SU-DHL-6 (cell line): ENCODE data around the gene KCNH4.

Experiments
- H2AFZ ChIP-seq: fragments of 200-600 bp; sonication (generic); 2 replicates; pipeline ENCODE4 v1.6.1; 2014; ENCODE audit warnings: low read depth, mild to moderate bottlenecking, moderate library complexity, mixed read lengths, antibody characterized with exemption, low read length; ENCODE audit not compliant: severe bottlenecking
- H3F3A ChIP-seq: fragments of 200-600 bp; shearing (Covaris generic); 2 replicates; pipeline ENCODE4 v1.6.0; 2016; ENCODE audit warnings: antibody characterized with exemption, mild to moderate bottlenecking; ENCODE audit not compliant: insufficient read depth
- H3K27ac ChIP-seq: fragments of 200-600 bp; sonication (generic); 2 replicates; pipeline ENCODE4 v1.5.1; 2016; ENCODE audit warnings: low read depth, mild to moderate bottlenecking, low read length, moderate library complexity, mixed read lengths
- H3K27me3 ChIP-seq: fragments of 200-600 bp; sonication (generic), shearing (Covaris generic); 2 replicates; pipeline ENCODE4 v1.6.0; 2014; ENCODE audit warnings: mild to moderate bottlenecking, low read length
- H3K36me3 ChIP-seq: fragments of 200-600 bp; sonication (generic); 2 replicates; pipeline ENCODE4 v1.6.1; 2014; ENCODE audit warnings: mild to moderate bottlenecking, low read length, mixed read lengths
- H3K4me2 ChIP-seq: fragments of 300-600, 200-600 bp; shearing (Covaris generic), sonication (generic); 2 replicates; pipeline ENCODE4 v1.6.0; 2014; ENCODE audit warnings: low read length, low read depth, mild to moderate bottlenecking; ENCODE audit not compliant: poor library complexity, severe bottlenecking
- H3K4me3 ChIP-seq: fragments of 200-600 bp; sonication (generic); 2 replicates; pipeline ENCODE4 v1.5.1; 2014; ENCODE audit warnings: antibody characterized with exemption, low read length, mild to moderate bottlenecking, mixed read lengths; ENCODE audit not compliant: insufficient read depth, poor library complexity, severe bottlenecking
- H3K79me2 ChIP-seq: fragments of 200-600 bp; sonication (generic); 2 replicates; pipeline ENCODE4 v1.6.1; 2014; ENCODE audit warnings: mild to moderate bottlenecking, low read length, moderate library complexity; ENCODE audit not compliant: insufficient read depth
- H3K9ac ChIP-seq: fragments of 200-600 bp; sonication (generic); 2 replicates; pipeline ENCODE4 v1.7.0; 2014; ENCODE audit warnings: mild to moderate bottlenecking, low read length
- H3K9me2 ChIP-seq: fragments of 200-600 bp; sonication (generic); replicated peaks from 2 replicates; pipeline ENCODE4 v1.6.1; 2014; ENCODE audit warnings: low read length; ENCODE audit not compliant: insufficient read depth
- H3K9me3 ChIP-seq: fragments of 200-600 bp; sonication (generic); 2 replicates; pipeline ENCODE4 v1.6.1; 2014; ENCODE audit warnings: low read length, mixed read lengths; ENCODE audit not compliant: insufficient read depth
- H4K20me1 ChIP-seq: fragments of 200-600 bp; sonication (generic); 2 replicates; pipeline ENCODE4 v1.6.1; 2014; ENCODE audit warnings: low read depth, mild to moderate bottlenecking, antibody characterized with exemption, low read length, moderate library complexity, mixed read lengths
- EZH2phosphoT487 ChIP-seq: fragments of 200-600 bp; sonication (generic), shearing (Covaris generic); conservative IDR thresholded peaks from 2 replicates; pipeline ENCODE4 v1.6.1; 2018; ENCODE audit warnings: mild to moderate bottlenecking, antibody characterized with exemption, low read length, moderate library complexity, mixed read lengths
- TF ChIP-seq, protein P1 (sequence below): fragments of 200-600 bp; sonication (generic); IDR thresholded peaks from one replicate; pipeline ENCODE4 v1.5.1; 2017; ENCODE audit warnings: antibody characterized with exemption, mild to moderate bottlenecking, low read length, moderate library complexity; ENCODE audit not compliant: insufficient read depth, poor library complexity, severe bottlenecking

Gene KCNH4

DNA sequence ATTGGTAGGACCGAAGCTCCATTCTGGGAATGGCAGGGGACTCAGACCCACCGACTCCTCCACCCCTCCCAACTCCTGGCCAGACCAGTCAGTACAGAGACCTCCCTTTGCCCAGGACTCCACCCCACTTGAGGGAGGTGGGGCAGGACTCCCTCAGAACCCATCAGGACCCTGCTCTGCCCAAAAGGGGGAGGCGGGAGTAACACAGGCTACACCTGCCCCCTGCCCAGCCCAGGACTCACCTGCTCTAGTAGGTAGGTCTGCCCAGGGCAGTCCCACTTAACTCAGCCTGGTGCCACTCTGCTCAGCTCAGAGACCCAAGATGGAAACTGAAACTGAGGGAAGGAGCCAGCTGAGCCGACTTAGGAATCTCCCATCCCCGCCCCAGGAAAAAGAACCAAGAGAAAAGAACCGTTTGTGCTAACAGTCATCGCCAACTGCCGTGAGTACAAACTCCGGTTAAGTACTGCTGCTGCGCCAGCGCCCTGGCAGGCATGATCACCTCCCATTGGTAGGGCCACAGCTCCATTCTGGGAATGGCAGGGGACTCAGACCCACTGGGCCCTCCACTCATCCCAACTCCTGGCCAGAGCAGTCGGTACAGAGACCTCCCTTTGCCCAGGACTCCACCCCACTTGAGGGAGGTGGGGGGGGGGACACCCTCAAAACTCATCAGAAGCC, 68.9 kb downstream of the KCNH4 start:
- H3K4me3 ChIP-seq, result no peak overlapping the region
- H2AFZ ChIP-seq, result peak overlapping the region; percentile 65
- no peaks in the 10 kb centered on the region for H3K36me3 ChIP-seq
- H3K9me2 ChIP-seq, result no peaks in the 10 kb centered on the region
- no peaks in the 10 kb centered on the region for H3K9me3 ChIP-seq
- H3K27ac ChIP-seq, result no peak overlapping the region
- H3K9ac ChIP-seq, result peak overlapping the region; percentile 36; the same call in 1 of the 2 replicates
- H3K27me3 ChIP-seq, result no peaks in the 10 kb centered on the region
- H3K79me2 ChIP-seq, result no peaks in the 10 kb centered on the region
- no peak for TF ChIP-seq EZH2phosphoT487
- TF ChIP-seq, protein P1, sequence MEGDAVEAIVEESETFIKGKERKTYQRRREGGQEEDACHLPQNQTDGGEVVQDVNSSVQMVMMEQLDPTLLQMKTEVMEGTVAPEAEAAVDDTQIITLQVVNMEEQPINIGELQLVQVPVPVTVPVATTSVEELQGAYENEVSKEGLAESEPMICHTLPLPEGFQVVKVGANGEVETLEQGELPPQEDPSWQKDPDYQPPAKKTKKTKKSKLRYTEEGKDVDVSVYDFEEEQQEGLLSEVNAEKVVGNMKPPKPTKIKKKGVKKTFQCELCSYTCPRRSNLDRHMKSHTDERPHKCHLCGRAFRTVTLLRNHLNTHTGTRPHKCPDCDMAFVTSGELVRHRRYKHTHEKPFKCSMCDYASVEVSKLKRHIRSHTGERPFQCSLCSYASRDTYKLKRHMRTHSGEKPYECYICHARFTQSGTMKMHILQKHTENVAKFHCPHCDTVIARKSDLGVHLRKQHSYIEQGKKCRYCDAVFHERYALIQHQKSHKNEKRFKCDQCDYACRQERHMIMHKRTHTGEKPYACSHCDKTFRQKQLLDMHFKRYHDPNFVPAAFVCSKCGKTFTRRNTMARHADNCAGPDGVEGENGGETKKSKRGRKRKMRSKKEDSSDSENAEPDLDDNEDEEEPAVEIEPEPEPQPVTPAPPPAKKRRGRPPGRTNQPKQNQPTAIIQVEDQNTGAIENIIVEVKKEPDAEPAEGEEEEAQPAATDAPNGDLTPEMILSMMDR, result no peak
- H4K20me1 ChIP-seq, result no peaks in the 10 kb centered on the region
- H3K4me2 ChIP-seq, result peak overlapping the region; percentile 56
- H3F3A ChIP-seq, result peaks cover 11% of the 10 kb centered on the region

DNA sequence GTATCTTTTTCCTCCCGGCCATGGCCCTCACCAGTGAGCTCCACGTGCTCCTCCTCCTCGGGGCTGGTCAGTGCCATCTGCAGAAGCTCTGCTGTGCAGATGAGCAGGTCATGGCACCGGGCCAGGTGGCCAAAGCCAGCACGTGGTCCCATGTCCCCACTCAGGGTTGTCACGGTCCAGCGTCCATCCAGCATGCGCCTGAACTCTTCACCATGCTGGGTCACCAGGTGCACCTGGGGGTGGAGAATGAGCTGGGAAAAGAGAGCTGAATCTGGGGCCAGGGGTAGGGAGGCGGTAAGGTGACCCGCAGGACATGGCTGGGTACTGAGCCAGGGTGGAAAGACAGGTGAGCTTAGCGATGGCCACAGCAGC, 69.7 kb downstream of the KCNH4 start:
- peaks cover 8% of the 10 kb centered on the region for H3F3A ChIP-seq
- no peaks in the 10 kb centered on the region for H4K20me1 ChIP-seq
- H3K36me3 ChIP-seq, result no peaks in the 10 kb centered on the region
- H3K4me2 ChIP-seq, result no peak overlapping the region
- no peak overlapping the region for H2AFZ ChIP-seq
- TF ChIP-seq, protein P1, result no peak
- TF ChIP-seq EZH2phosphoT487, result no peak
- no peaks in the 10 kb centered on the region for H3K79me2 ChIP-seq
- no peak overlapping the region for H3K27ac ChIP-seq
- H3K9ac ChIP-seq, result no peak overlapping the region
- no peak overlapping the region for H3K4me3 ChIP-seq
- H3K9me3 ChIP-seq, result no peaks in the 10 kb centered on the region
- H3K27me3 ChIP-seq, result no peaks in the 10 kb centered on the region
- no peaks in the 10 kb centered on the region for H3K9me2 ChIP-seq

DNA sequence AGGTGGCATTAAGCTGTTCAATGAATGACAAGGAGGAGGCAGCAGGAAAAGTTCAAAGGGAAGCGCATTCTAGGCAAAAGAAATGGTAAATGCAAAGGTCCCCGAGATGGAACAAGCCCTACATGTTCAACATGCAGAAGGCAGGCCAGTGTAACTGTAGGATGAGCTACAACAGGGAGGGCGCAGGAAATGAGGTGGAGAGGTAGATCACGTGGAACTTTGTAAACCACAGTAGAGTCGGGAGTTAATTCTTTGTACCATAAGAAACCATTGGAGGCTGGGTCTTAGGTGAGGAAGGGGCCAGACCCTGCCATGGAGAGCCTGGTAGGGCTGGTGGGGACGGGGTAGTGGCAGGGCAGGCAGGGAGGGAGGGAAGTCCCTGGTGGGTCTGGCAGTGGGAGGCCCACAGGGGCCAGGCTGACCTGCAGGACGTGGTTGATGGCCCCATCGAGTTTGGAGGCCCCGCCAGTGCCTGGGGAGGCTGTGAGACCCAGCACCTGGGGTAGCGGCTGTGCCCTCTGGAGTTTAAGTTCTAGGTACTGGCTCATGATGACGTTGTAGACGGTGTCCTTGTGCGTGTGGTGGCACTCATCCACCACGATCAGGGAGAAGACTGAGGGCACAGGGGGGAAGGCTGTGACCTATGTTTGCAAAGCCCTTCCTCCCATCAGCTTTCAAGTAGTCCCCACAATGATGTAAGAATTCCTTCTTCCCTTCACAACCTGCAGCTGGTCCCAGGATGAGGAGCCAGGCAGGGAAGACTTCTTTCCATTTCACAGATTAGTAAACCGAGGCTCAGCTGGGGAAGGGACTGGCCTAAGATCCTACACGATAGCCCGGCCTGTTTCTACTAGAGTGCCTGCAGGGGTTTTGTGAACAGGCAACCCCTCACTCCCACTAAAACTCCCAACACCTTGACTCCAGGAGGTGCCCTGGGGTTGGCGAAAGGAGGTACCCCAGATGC, 70.4 kb downstream of the KCNH4 start:
- H3K36me3 ChIP-seq, result no peaks in the 10 kb centered on the region
- no peaks in the 10 kb centered on the region for H3K9me2 ChIP-seq
- TF ChIP-seq, protein P1, result no peak
- no peak for TF ChIP-seq EZH2phosphoT487
- no peaks in the 10 kb centered on the region for H4K20me1 ChIP-seq
- H2AFZ ChIP-seq, result no peak overlapping the region
- H3K9me3 ChIP-seq, result no peaks in the 10 kb centered on the region
- no peak overlapping the region for H3K4me3 ChIP-seq
- no peak overlapping the region for H3K27ac ChIP-seq
- peaks cover 2% of the 10 kb centered on the region; the same call in 1 of the 2 replicates for H3F3A ChIP-seq
- no peak overlapping the region for H3K4me2 ChIP-seq
- H3K79me2 ChIP-seq, result no peaks in the 10 kb centered on the region
- no peak overlapping the region for H3K9ac ChIP-seq
- no peaks in the 10 kb centered on the region for H3K27me3 ChIP-seq
